ENCODE measurements around the gene TSC22D1.
"Not testable (repeated sequence)": the region's sequence is repeated elsewhere in the genome, so short reads cannot be mapped to it uniquely, and the experiment has no call there.

Gene TSC22D1

GRCh38 chr13:44566601-44567000 is 9.5 kb downstream of the TSC22D1 start:
- no peak for DNase-seq

GRCh38 chr13:44565881-44566280 is 10.2 kb downstream of the TSC22D1 start:
- DNase-seq: no peak

- DNase-seq: no peak
These were observed 11.2 kb downstream of the TSC22D1 start for GRCh38 chr13:44564936-44565335.

DNA sequence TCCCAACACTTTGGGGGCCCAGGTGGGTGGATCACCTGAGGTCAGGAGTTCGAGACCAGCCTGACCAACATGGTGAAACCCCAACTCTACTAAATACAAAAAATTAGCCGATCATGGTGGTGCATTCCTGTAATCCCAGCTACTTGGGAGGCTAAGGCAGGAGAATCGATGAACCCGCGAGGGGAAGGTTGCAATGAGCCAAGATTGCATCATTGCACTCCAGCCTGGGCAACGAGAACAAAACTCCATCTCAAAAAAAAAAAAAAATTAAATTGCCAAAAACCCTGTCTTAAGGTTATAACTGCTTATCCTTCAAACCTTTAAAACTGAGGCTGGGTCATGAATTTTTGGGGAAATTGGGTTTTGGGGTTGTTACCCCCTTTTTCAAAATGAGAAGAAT is 13.3 kb downstream of the TSC22D1 start:
- not testable (repeated sequence) for DNase-seq

DNA sequence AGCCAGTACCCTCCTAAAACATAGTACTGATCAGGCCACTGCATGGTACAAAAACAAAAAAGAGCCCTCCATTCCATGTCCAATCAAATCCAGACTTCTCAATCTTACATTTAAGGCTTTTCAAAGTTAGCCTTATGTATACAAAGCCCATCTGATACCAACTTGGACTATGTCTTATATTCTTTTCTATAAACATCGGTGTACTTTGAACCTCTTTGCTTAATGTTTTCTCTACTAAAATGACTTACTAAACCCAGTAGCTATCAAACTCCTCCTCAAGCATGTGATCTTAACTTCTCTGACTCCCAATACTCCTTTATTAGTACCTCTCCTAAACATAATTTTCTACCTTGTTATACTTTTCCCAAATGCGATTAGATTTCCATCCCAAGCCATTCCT is 14.8 kb downstream of the TSC22D1 start:
- no peak for DNase-seq

DNA sequence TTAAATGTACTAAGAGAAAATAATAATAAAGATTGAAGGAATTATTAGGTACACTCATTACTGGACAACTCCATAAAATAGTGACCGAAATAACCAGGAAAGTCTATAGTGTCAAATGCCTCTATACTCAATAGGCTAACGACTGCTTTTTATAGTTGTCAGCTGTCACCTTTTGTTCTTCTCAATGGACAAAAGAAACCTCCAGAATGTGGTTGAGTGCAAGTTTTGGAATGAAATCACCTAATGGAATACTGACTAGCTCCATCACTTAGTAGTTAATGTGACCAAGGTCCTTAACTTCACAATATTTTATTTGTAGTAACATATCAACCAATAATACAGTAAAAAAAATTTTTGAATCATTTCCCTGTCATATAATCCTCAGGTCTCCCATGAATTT is 18.1 kb downstream of the TSC22D1 start:
- no peak for DNase-seq

DNA sequence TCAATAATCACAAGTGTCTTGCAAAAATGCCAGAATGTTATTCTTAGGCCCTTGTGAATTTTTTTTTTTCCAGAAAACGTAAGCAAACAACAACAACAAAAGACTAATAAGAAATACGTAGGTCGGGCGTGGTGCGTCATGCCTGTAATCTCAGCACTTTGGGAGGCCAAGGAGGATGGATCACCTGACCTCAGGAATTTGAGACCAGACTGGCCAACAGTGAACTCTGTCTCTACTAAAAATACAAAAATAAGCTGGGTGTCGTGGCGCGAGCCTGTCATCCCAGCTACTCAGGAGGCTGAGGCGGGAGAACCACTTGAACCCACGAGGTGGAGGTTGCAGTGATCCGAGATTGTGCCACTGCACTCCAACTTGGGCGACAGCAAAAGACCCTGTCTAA is 20.9 kb downstream of the TSC22D1 start:
- DNase-seq: no peak

DNA sequence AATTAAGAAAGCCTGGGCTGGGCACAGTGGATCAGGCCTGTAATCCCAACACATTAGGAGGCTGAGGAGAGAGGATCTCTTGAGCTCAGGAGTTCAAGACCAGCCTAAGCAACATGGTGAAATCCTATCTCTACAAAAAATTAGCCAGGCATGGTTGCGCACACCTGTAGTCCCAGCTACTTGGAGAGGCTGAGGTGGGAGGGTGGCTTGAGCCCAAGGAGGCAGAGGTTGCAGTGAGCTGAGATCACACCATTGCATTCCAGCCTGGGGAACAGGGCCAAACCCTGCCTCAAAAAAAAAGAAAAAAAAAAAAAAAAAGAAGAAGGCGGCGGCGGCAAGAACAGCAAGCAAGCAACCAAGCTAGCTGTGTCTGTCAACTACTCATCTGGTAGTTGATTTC is 26.7 kb downstream of the TSC22D1 start:
- DNase-seq: no peak

GRCh38 chr13:44546164-44546563 is 30.0 kb downstream of the TSC22D1 start:
- DNase-seq: no peak

- no peak for DNase-seq
These were observed 32.8 kb downstream of the TSC22D1 start for GRCh38 chr13:44543369-44543768.

DNA sequence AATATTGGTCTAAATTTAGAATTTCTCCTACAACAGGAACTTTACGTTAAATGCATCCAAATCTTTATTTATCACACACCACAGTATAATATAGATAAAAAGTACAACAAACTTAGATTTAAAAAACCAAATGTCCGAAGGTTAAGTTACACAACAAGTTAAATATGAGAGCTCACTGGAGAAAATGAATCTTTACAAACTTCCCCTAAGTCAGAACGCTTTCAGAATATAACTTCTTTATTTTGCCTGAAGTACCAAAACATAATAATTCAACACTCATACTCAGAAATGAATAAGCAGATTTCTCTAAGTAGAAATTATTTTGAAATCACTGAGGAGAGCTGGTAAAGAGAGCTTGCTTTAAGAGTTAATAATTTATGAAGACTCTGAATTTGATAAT is 33.8 kb downstream of the TSC22D1 start:
- no peak for DNase-seq

DNA sequence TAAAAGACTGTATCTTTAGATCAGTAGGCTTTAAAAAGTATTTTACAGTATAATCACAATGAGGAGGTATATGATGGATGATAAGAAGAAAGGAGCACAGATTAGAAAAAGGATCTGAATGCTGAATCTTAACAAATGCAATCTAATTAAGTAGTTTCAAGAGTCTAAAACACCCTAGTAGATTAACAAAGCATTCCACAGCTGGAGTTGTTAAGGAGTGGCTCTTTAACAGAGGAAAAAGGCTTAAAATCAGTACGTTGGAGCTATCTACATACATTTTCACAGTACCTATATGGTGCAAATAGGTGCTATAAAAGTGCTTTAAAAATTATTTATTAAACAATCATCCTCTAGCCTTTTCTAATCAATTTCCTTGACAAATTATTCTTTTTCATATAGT is 34.5 kb downstream of the TSC22D1 start:
- no peak for DNase-seq

- no peak for DNase-seq
These were observed 35.2 kb downstream of the TSC22D1 start for GRCh38 chr13:44540761-44541434.

DNA sequence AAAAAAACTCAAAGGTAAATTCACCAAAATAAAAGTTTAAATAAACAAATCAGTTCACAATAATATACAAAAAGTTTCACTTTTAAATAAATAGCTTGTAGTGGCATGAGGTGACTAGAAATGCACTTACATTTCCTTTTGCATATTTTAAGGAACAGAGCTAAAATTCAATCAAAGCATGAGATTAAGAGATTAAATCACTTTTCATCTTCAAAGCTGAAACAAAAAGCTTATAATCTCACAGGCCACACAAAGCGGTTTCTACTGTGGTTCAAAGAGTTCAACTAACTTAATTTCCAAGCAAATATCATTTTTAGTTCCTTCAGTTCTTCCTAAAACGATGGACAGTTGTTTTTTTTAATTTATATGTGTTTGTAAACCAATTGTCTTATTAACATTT is 38.9 kb downstream of the TSC22D1 start:
- no peak for DNase-seq

- no peak for DNase-seq
These were observed 52.7 kb downstream of the TSC22D1 start for GRCh38 chr13:44523146-44524015.

- no peak for DNase-seq
These were observed 56.5 kb downstream of the TSC22D1 start for GRCh38 chr13:44519642-44520041.

DNA sequence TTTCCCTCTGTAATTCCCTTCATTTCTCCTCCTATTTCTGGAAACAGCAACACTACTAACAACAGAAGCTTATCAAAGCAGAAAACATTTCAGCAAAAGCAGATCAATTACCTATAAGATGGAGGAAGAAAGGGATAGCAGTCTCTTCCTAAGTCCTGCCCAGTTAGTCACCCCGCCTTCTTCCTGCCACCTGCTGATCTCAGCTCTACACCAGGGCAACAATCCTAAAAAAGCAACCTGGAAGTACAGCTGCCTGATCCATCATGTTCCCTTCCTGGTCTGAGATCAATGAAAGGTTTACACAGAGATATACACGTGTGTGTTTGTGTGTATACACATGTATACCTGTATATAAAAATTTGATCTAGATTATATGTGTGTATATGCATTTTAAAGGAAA is 59.4 kb downstream of the TSC22D1 start:
- no peak for DNase-seq

- no peak for DNase-seq
These were observed 61.9 kb downstream of the TSC22D1 start for GRCh38 chr13:44514278-44514677.

DNA sequence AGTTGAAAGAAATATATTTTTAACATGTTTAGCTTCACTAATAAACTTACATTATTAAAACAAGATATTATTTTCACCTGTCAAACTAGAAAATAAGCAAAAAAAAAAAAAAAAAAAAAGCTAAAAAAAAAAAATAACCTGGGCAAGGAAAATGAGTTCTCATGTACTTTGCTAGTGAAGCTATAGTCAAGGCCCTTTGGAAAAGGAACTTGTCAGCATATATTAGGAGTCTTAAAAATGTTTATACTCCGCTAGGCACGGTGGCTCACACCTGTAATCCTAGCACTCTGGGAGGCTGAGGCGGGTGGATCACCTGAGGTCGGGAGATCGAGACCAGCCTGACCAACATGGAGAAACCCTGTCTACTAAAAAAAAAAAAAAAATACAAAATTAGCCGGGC is 66.3 kb downstream of the TSC22D1 start:
- DNase-seq: not testable (repeated sequence)

DNA sequence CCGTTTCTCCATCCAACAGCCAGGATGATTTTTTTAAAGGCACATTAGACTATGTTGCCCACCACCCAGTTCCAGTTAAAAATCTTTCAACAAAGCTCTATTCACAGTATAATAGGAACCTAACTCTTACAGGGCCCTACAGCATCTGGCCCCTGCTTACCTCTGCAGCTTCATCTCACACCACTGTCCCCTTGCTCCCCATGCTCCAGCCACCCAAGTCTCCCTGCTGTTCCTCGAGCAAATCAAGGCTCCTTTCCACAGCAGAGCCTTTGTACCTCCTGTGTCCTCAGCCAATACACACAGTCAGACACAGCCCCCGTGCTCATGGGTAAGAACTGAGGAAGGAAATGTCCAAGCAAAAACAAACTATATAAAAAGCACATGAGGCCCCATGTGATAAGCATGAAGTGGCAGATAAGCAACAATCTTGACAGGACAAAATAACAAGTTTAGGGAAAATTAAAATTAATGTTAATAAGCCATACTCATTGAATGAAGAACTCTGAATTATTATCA is 67.5 kb downstream of the TSC22D1 start:
- DNase-seq: no peak

DNA sequence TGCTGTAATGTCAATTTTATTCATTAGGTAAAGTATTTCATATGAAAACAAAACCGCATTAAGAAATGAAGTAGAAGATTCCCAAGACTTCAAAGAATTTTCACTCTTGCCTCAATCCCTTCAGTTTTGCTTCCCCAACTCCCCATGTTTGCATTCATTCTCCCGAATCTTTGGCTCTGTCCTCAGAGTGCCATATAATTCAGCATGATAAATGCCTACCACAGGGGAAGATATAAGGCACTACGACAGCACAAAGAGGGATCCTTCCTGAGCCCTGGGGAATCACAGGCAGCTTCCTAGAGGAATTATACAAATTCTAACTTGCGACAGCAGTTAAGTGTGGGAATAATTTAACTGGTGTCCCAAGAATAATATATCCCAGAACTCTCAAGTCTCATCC is 68.5 kb downstream of the TSC22D1 start:
- DNase-seq: no peak

- no peak for DNase-seq
These were observed 69.4 kb downstream of the TSC22D1 start for GRCh38 chr13:44506719-44507118.

GRCh38 chr13:44506251-44506650 is 69.9 kb downstream of the TSC22D1 start:
- DNase-seq: no peak

GRCh38 chr13:44504116-44504515 is 72.0 kb downstream of the TSC22D1 start:
- DNase-seq: no peak
